NCI-H345 treated with DMSO at 0.1 percent for 48 hours (cell line): ENCODE measurements around the gene C1orf159.
"Not testable (repeated sequence)": the region's sequence is repeated elsewhere in the genome, so short reads cannot be mapped to it uniquely, and the experiment has no call there.

ENCODE experiments used
- DNase-seq: peaks from one replicate; lab custom pipeline; 2025; ENCODE audit not compliant: unreplicated experiment; lab: John Stamatoyannopoulos, UW

Gene C1orf159

GRCh38 chr1:1067860-1068516 lies 47.9 kb downstream of the C1orf159 start:
- DNase-seq: no peak

DNA sequence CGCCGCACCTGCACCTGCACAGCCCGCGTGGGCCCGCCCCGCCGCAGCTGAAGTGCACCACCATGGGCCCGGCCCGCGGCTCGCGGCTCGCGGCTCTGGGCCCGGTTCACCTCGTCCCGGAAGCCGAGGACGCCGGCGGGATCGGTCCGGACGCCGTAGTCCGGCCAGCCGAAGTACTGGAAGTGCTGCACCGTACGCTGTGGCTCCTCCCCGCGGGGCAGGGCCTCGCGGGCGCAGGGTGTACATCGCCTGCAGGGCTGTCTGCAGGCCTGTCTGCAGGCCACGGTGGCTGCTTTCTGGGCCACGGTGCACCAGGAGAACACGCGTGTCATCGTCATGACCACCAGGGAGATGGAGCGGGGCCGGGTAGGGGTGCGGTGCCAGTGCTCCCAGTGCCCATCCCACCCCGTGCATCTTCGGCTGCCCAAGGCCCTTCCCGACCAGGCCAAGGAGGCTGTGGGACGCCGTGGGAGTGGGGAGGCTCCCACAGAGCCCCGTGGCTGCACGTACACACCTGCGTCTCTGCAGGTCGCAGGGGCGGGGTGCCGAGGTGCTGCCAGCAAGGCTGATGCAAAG lies 48.5 kb downstream of the C1orf159 start:
- DNase-seq: no peak

- DNase-seq: no peak
Observed at GRCh38 chr1:1066403-1067283, 49.2 kb downstream of the C1orf159 start.

GRCh38 chr1:1065940-1066304 lies 50.0 kb downstream of the C1orf159 start:
- DNase-seq: not testable (repeated sequence)

- no peak for DNase-seq
Observed at GRCh38 chr1:1065265-1065939, 50.5 kb downstream of the C1orf159 start.

GRCh38 chr1:1063945-1064831 lies 51.7 kb downstream of the C1orf159 start:
- peak; percentile 18 for DNase-seq

GRCh38 chr1:1063261-1063944 lies 52.5 kb downstream of the C1orf159 start:
- no peak for DNase-seq

DNA sequence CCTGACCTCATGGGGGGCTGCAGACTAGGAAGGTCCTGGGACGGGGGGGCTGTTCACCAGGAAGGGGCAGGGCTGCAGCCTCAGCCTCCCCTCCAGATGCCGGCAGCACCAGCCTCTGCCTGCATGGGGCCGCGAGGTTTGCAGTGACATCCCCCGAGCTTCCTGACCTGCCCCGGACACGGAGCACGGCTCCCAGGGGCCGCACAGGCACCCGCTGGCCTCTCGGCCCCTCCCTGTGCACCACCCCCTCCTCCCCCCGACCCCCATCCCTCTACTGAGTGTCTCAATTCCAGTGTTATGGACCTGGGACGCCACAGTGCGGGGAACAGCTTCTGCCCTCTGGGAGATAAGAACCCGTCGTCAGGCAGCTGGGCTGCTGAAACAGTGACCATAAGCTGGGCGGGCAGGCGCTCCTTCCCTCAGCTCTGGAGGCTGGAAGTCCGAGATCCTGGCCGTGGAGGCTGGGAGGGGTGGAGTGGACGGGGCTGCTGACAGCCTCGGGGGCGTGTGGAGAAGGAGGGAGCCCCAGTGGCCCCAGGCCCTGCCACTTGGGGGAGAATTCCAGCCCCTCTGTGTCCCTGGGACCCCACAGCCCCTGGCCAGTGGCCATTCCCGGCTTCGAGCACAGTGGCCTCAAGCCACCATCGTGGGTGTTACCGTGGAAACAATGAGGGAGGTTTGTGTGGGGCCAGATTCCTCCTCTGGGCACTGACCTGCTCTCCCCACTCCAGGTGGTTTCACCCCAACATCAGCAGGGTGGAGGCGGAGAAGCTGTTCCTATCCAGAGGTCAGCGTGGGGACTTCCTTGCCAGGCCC lies 53.3 kb downstream of the C1orf159 start:
- DNase-seq: no peak

DNA sequence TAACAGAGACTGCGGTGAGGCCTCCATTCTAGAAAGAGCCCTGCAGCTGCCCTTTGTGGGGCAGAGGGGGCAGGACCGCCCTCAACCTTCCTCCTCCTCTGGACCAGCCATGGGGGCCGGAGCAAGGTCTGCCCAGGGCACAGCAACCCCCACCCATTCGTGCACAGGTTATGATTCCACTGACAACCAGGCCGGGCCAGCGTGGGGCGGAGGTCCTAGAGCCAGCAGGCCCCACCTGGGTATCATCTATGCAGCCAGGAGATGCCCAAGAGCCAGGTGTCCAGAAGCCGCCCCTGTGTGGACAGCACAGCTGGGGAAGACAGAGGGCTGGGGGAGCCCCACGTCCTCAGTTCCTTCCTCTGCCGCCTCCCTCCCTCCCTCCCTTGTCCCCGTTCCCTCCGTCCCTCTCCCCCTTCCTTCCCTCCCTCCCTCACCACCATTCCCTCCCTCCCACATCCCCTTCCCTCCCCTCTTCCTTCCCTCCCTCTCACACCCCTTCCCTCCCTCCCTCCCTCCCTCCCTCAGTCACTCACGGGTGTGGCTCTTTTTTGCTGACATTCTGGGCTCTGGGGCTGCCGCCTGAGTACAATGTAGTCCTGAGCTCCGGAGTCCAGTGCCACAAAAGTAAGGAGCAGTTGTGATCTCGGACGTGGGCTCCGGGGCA lies 54.1 kb downstream of the C1orf159 start:
- no peak for DNase-seq

GRCh38 chr1:1060281-1061000 lies 55.4 kb downstream of the C1orf159 start:
- DNase-seq: no peak

- peak; percentile 31 for DNase-seq
Observed at GRCh38 chr1:1059494-1060280, 56.2 kb downstream of the C1orf159 start.

DNA sequence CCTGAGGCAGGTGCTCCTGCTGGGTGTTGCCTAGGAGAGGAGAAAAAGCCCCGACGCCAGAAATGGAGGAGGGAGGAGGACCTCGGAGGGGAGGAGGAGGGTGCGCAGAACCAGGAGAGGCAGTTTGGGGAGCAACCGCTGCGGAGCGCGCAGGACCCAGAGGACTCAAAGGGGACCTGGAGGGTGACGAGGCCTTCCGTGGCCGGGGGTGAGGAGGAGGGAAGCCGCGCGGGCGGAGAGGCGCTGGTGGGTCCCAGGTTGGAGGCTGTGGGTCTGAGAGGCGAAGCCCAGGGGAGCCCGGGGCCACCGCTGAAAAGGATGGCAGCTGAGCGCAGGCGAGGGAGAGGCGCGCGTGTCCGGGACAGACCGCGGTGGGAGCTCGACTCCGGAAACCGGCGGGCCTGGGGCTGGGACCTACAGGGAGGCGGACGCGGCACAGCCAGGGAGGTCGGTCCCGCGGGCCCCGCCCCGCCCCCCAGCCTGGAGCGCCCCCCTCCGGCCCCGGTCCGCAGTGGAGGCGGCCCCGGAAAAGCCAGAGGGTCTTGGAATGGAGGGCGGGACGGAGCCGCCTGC lies 56.9 kb downstream of the C1orf159 start:
- no peak for DNase-seq

GRCh38 chr1:1058088-1058905 lies 57.6 kb downstream of the C1orf159 start:
- no peak for DNase-seq

DNA sequence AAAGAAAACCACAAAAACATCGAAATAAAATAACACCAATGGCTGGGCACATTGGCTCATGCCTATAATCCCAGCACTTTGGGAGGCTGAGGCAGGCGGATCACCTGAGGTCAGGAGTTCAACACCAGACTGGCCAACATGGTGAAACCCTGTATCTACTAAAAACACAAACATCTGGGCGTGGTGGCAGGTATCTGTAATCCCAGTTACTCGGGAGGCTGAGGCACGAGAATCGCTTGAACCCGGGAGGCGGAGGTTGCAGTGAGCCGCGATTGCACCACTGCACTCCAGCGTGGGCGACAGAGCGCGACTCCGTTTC lies 58.2 kb downstream of the C1orf159 start:
- not testable (repeated sequence) for DNase-seq

DNA sequence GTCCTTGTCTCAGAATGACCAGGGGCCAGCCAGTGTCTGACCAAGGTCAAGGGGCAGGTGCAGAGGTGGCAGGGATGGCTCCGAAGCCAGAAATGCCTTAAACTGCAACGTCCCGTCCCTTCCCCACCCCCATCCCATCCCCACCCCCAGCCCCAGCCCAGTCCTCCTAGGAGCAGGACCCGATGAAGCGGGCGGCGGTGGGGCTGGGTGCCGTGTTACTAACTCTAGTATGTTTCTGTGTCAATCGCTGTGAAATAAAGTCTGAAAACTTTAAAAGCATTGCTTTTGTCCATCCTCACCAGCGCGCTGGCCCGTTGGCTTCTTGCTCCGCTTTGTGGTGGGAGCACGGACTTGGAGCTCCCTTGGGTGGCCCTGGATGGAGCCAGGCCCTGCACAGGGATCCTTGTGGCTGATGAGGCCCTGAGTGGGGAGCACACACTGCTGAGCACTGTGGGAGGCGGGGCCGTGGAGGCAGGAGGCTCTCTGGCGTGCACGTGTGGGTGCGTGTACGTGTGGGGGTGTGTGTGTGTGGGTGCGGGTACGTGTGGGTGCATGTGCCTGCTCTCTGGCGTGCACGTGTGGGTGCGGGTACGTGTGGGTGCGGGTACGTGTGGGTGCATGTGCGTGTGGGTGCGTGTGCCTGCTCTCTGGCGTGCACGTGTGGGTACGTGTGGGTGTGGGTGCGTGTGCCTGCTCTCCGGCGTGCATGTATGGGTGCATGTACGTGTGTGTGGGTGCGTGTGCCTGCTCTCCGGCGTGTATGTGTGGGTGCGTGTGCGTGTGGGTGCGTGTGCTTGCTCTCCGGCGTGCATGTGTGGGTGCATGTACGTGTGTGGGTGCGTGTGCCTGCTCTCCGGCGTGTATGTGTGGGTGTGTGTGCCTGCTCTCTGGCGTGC lies 59.8 kb downstream of the C1orf159 start:
- no peak for DNase-seq
